A549 (cell line): ENCODE results near the gene NPW. TPM values are rescaled to one million over a fixed set of nuclear protein-coding genes. Genes with fewer than 3 reads are reported as not detected.

Experiments
- ATAC-seq, 2 experiments: fragments of 200-7000 bp in 1 of 2; fragments of >200 bp in 1 of 2; cut with Nextera tagmentation in 1 of 2; cut with Tn5 transposase in 1 of 2; 3 replicates each; pipeline versions ENCODE4 v1.8.0 to v1.9.1; 2018 to 2020; ENCODE audit warnings: mild to moderate bottlenecking in 1 of 2, moderate library complexity in 1 of 2
- CTCF ChIA-PET: fragments of 300-600 bp; sonication (Branson Sonifier 250); formaldehyde crosslinking; extraction: SDS; loops from one replicate; lab custom pipeline; 2021; ENCODE audit warnings: antibody characterized with exemption, inconsistent platforms; lab: Yijun Ruan, JAX
- POLR2A ChIA-PET: fragments of 350-600 bp; formaldehyde crosslinking; extraction: SDS; loops from one replicate; lab custom pipeline; 2021; ENCODE audit warnings: antibody characterized with exemption, inconsistent platforms; lab: Yijun Ruan, JAX
- DNase-seq, 2 experiments: peaks; one replicate each; pipeline versions ENCODE4 v3.0.0 to v3.0.0-alpha.2; 2011 to 2016; ENCODE audit warnings: low read depth in 1 of 2, low spot score in 1 of 2
- FAIRE-seq: peaks from 2 replicates; lab custom pipeline; 2011; peaks lifted over from hg19 to GRCh38; lab: Jason Lieb, UNC
- H3K27ac ChIP-seq, 2 experiments: fragments of >200 bp; sonication (Bioruptor Twin); formaldehyde crosslinking; 3 replicates each; pipeline ENCODE4 v1.5.1; 2016 to 2017
- H3K4me1 ChIP-seq: fragments of >200 bp; sonication (Bioruptor Twin); formaldehyde crosslinking; 3 replicates; pipeline ENCODE4 v1.6.1; 2016
- H3K4me2 ChIP-seq: fragments of >200 bp; sonication (Bioruptor Twin); formaldehyde crosslinking; 3 replicates; pipeline ENCODE4 v1.6.1; 2016
- H3K4me3 ChIP-seq: fragments of >200 bp; sonication (Bioruptor Twin); formaldehyde crosslinking; 3 replicates; pipeline ENCODE4 v1.5.1; 2016
- H3K9me3 ChIP-seq: fragments of >200 bp; sonication (Bioruptor Twin); formaldehyde crosslinking; 3 replicates; pipeline ENCODE4 v1.6.1; 2016
- EHF ChIP-seq: fragments of 250-450 bp; sonication (Bioruptor Pico); IDR thresholded peaks from 2 replicates; pipeline ENCODE4 v1.5.0; 2020; ENCODE audit warnings: mild to moderate bottlenecking
- FOSB ChIP-seq: fragments of 250-450 bp; sonication (Bioruptor Pico); IDR thresholded peaks from 2 replicates; pipeline ENCODE4 v1.5.0; 2020; ENCODE audit warnings: mild to moderate bottlenecking, moderate library complexity
- FOSL2 ChIP-seq, 2 experiments: fragments of 450-650 bp in 1 of 2; fragments of >200 bp in 1 of 2; sonication (Bioruptor Twin) in 1 of 2; formaldehyde crosslinking; IDR thresholded peaks; 2 replicates each; pipeline versions ENCODE4 v1.5.0 to v1.6.1; 2016 to 2020; ENCODE audit warnings: mild to moderate bottlenecking in 1 of 2, moderate library complexity in 1 of 2
- FOXS1 ChIP-seq: fragments of 250-450 bp; sonication (Bioruptor Pico); IDR thresholded peaks from 2 replicates; pipeline ENCODE4 v1.5.0; 2020; ENCODE audit warnings: mild to moderate bottlenecking, moderate library complexity
- HOXB13 ChIP-seq: fragments of 250-450 bp; sonication (Bioruptor Pico); IDR thresholded peaks from 2 replicates; pipeline ENCODE4 v1.5.0; 2020; ENCODE audit warnings: low read depth, mild to moderate bottlenecking, moderate library complexity
- HOXB5 ChIP-seq: fragments of 250-450 bp; sonication (Bioruptor Pico); IDR thresholded peaks from 2 replicates; pipeline ENCODE4 v1.5.0; 2020; ENCODE audit warnings: mild to moderate bottlenecking, moderate library complexity
- MAZ ChIP-seq: fragments of 150-350 bp; IDR thresholded peaks from 2 replicates; pipeline ENCODE4 v1.6.1; 2014; ENCODE audit warnings: antibody characterized with exemption, low read depth, low read length, borderline replicate concordance
- MYC ChIP-seq: IDR thresholded peaks from 2 replicates; pipeline ENCODE4 v1.6.1; 2012; ENCODE audit warnings: mild to moderate bottlenecking, inconsistent platforms, low read length, improper control_type of control experiment, borderline replicate concordance
- POLR2AphosphoS2 ChIP-seq: conservative IDR thresholded peaks from 2 replicates; pipeline ENCODE4 v1.6.1; 2012; ENCODE audit warnings: low read length, improper control_type of control experiment, inconsistent platforms
- RNF2 ChIP-seq: fragments of 200-600 bp; sonication (generic); IDR thresholded peaks from 2 replicates; pipeline ENCODE4 v1.6.1; 2016; ENCODE audit warnings: low read depth, mild to moderate bottlenecking, antibody characterized with exemption, moderate library complexity, borderline replicate concordance
- TFCP2L1 ChIP-seq: fragments of 250-450 bp; sonication (Bioruptor Pico); IDR thresholded peaks from 2 replicates; pipeline ENCODE4 v1.5.0; 2021; ENCODE audit warnings: mild to moderate bottlenecking
- ZNF302 ChIP-seq: fragments of 250-450 bp; sonication (Bioruptor Pico); IDR thresholded peaks from 2 replicates; pipeline ENCODE4 v1.9.0; 2021; ENCODE audit warnings: inconsistent platforms, mild to moderate bottlenecking, moderate library complexity
- WGBS: methylation state at CpG from one replicate; pipeline ENCODE4 v1.1.6; 2017; ENCODE audit errors: missing lambda C conversion rate; 5-methylcytosine and 5-hydroxymethylcytosine counted together
- polyA plus RNA-seq, 4 experiments: library from polyadenylated mRNA; depleted of rRNA in 3 of 4; stranded (reverse); fragments of >200 nt; fragmentation: RNase III in 1 of 4; extraction: RNeasy Plus Mini Kit Qiagen cat#74134 plus additional on column Dnase treatment in 1 of 4; gene quantifications; 2 replicates in 3 of 4; 3 replicates in 1 of 4; pipeline ENCODE4 v1.2.3, GENCODE V29; 2011 to 2017
- TF ChIP-seq, protein P1 (sequence below): fragments of >200 bp; sonication (Bioruptor Twin); formaldehyde crosslinking; IDR thresholded peaks from 2 replicates; pipeline ENCODE4 v1.6.1; 2016
- TF ChIP-seq, protein P2 (sequence below): IDR thresholded peaks from 2 replicates; pipeline ENCODE4 v1.6.1; 2012
- TF ChIP-seq, protein P3 (sequence below): fragments of 250-450 bp; sonication (Bioruptor Pico); IDR thresholded peaks from 2 replicates; pipeline ENCODE4 v1.5.0; 2020; ENCODE audit warnings: low read depth, mild to moderate bottlenecking, moderate library complexity
- TF ChIP-seq, protein P4 (sequence below): fragments of 450-650 bp; IDR thresholded peaks from 2 replicates; pipeline ENCODE4 v1.6.1; 2014; ENCODE audit warnings: antibody characterized with exemption

NPW gene
- polyA plus RNA-seq, 2 of the 4 experiments (the other 2 are of a cell fraction): 0.26 to 1.0 TPM

DNA sequence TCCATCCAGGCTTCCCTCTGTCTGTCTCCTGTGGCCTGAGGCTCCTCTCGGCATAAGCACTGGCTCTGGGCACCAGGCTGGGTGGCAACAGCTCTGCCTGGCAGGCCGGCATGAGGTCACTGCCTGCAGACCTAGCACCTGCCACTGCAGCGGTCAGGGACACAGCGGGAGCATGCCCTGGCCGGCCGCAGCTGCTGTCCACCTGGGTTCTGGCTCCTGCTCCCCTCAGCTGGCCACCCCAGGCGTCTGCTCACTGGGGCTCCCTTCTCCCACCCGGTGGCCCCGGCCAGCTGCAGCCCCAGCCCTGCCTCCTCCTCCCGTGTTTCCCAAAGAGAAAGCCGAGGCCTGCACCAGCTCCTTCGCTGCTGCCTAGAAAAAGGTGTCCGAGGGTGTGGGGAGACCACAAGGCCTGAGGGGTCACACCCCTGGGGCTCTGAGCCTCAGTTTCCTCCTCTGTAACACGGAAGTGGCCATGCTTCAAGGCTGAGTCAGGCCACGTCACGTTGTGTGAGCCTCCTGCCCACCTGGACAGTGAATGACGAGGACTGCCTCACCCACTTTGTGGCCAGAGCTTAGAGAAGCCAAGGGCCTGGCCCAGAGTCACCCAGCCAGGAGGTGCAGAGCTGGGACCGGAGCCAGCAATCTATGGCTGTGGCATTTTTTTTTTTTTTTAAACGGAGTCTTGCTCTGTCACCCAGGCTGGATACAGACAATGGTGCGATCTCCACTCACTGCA lies 21.4 kb downstream of the NPW start:
- H3K9me3 ChIP-seq: no peaks in the 10 kb centered on the region
- no peak overlapping the region for H3K4me3 ChIP-seq
- TF ChIP-seq FOSL2 (IDR thresholded peaks at IDR 0.05) (no peak), FOSL2 (CRISPR knock-in tag; IDR thresholded peaks at IDR 0.05) (no peak), POLR2AphosphoS2 (no peak), MAZ (no peak), HOXB13 (CRISPR knock-in tag) (0 out of 2 replicates have a peak, but pooled peaks have one; percentile 44), MYC (no peak), ZNF302 (peak; percentile 46; the same call in 1 of the 2 replicates), TFCP2L1 (CRISPR knock-in tag) (no peak), FOXS1 (CRISPR knock-in tag) (peak; percentile 30; the same call in 1 of the 2 replicates), HOXB5 (CRISPR knock-in tag) (peak; percentile 27; the same call in 1 of the 2 replicates), FOSB (CRISPR knock-in tag) (peak; percentile 20; the same call in 1 of the 2 replicates), RNF2 (no peak), EHF (CRISPR knock-in tag) (peak; percentile 90)
- TF ChIP-seq, protein P1, sequence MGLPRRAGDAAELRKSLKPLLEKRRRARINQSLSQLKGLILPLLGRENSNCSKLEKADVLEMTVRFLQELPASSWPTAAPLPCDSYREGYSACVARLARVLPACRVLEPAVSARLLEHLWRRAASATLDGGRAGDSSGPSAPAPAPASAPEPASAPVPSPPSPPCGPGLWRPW: no peak
- TF ChIP-seq, protein P2, sequence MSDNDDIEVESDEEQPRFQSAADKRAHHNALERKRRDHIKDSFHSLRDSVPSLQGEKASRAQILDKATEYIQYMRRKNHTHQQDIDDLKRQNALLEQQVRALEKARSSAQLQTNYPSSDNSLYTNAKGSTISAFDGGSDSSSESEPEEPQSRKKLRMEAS: peak; percentile 37; the same call in 1 of the 2 replicates
- TF ChIP-seq, protein P3, sequence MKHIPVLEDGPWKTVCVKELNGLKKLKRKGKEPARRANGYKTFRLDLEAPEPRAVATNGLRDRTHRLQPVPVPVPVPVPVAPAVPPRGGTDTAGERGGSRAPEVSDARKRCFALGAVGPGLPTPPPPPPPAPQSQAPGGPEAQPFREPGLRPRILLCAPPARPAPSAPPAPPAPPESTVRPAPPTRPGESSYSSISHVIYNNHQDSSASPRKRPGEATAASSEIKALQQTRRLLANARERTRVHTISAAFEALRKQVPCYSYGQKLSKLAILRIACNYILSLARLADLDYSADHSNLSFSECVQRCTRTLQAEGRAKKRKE: no peak
- TF ChIP-seq, all 56 proteins: peak for 7
- peak overlapping the region; percentile 90 for H3K27ac ChIP-seq
- FAIRE-seq (no peak), DNase-seq (no peak), ATAC-seq (peak; percentile 17 to 21; a peak in 3 of 6 replicates)
- CTCF ChIA-PET: interaction anchor here (0.7 to 4.0 kb wide), 9 partner anchors 11 to 104 kb away, joined by 3 to 25 read pairs (median 4); no protein-coding TSS in a partner anchor
- POLR2A ChIA-PET: interaction anchor here (0.6 kb wide), 1 partner anchor 14 kb away, joined by 3 read pairs; the partner anchor contains the start of gene NHERF2
- peaks cover 82% of the 10 kb centered on the region for H3K4me1 ChIP-seq
- WGBS: 67% methylated on average over 10 of the region's 20 CpGs
- peak overlapping the region; percentile 73 for H3K4me2 ChIP-seq

DNA sequence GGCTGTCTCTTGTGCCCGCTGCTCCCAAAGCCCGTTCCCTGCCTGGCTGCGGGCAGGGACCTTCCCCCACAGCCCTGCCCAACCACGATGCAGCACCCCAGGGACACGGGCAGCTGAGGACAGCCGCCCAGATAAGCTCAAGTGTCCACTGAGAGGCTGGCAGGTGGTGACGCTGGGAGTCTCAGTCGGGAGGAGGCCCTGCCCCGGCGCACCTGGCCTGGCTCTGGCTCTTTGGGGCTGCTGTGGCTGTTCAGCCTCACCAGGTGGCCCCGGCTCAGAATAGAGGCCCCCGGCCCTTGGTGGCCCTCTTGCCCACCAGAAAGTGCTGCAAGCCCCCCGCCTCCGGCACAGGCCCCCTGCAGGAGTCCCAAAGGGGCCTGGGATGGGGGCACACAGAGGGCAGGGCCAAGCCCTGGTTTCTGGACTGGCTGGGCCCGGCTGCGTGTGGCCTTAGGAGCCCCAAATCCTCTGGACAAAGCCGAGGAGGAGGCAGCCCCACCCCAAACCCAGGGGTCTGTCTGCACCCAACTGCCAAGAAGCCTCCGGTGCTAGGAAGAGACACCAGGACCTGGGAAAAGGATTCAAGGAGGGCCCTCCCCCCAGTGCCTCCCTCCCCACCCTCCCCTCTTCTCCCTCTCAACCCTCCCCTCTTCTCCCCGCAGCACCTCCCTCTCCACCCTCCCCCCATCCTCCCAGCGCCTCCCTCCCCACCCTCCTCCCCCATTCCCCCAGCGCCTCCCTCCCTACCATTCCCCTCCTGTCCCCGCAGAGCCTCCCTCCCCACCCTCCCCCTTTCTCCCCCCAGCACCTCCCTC lies 22.8 kb downstream of the NPW start:
- H3K4me1 ChIP-seq: peaks cover 78% of the 10 kb centered on the region
- no peak for FAIRE-seq

More for the DNA sequence above, 22.8 kb downstream of the NPW start:
- TF ChIP-seq, protein P4, sequence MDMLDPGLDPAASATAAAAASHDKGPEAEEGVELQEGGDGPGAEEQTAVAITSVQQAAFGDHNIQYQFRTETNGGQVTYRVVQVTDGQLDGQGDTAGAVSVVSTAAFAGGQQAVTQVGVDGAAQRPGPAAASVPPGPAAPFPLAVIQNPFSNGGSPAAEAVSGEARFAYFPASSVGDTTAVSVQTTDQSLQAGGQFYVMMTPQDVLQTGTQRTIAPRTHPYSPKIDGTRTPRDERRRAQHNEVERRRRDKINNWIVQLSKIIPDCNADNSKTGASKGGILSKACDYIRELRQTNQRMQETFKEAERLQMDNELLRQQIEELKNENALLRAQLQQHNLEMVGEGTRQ: no peak
- 0 out of 2 replicates have a peak, but pooled peaks have one; percentile 44 for TF ChIP-seq HOXB13 (CRISPR knock-in tag)
- Histone ChIP-seq H3K9me3 (no peaks in the 10 kb centered on the region), H3K4me3 (no peak overlapping the region), H3K27ac (peak overlapping the region; percentile 90), H3K4me2 (peak overlapping the region; percentile 32; the same call in 2 of the 3 replicates)
- POLR2A ChIA-PET: interaction anchor here (0.7 kb wide), 1 partner anchor 82 kb away, joined by 5 read pairs; no protein-coding TSS in a partner anchor
- ATAC-seq (no peak), DNase-seq (peak in 1 of 2 experiments; percentile 44)
- CTCF ChIA-PET: interaction anchor here (1.0 to 2.3 kb wide), 3 partner anchors 14 to 98 kb away, joined by 3 to 17 read pairs (median 12); no protein-coding TSS in a partner anchor
- 87% methylated on average over 11 of the region's 22 CpGs for WGBS
